H9 (cell line): ENCODE results near the gene TBC1D5. TPM values are rescaled to one million over a fixed set of nuclear protein-coding genes. Genes with fewer than 3 reads are reported as not detected.

Source experiments
- DNase-seq: peaks from one replicate; pipeline ENCODE4 v3.0.0-alpha.2; 2017
- H2AFZ ChIP-seq: one replicate; pipeline ENCODE4 v1.6.1; 2013; ENCODE audit warnings: mild to moderate bottlenecking, low read length, control low read depth, moderate library complexity
- H2AK5ac ChIP-seq: 2 replicates; pipeline ENCODE4 v1.6.1; 2013; ENCODE audit warnings: low read length, control low read depth, mixed read lengths; ENCODE audit not compliant: insufficient read length
- H2BK120ac ChIP-seq: one replicate; pipeline ENCODE4 v1.6.1; 2013; ENCODE audit warnings: low read depth, mild to moderate bottlenecking, low read length, control low read depth, inconsistent platforms; ENCODE audit not compliant: poor library complexity, severe bottlenecking
- H2BK12ac ChIP-seq: 2 replicates; pipeline ENCODE4 v1.6.1; 2013; ENCODE audit warnings: low read length, control low read depth, mixed read lengths, low read depth; ENCODE audit not compliant: insufficient read length
- H2BK15ac ChIP-seq: 2 replicates; pipeline ENCODE4 v1.6.1; 2013; ENCODE audit warnings: low read depth, low read length, control low read depth
- H2BK20ac ChIP-seq: one replicate; pipeline ENCODE4 v1.6.1; 2013; ENCODE audit warnings: low read depth, mild to moderate bottlenecking, low read length, control low read depth, inconsistent platforms; ENCODE audit not compliant: poor library complexity, severe bottlenecking
- H2BK5ac ChIP-seq: 2 replicates; pipeline ENCODE4 v1.6.1; 2013; ENCODE audit warnings: low read length, control low read depth, mixed read lengths; ENCODE audit not compliant: insufficient read length
- H3K14ac ChIP-seq: 2 replicates; pipeline ENCODE4 v1.6.1; 2013; ENCODE audit warnings: low read length, control low read depth; ENCODE audit not compliant: insufficient read depth
- H3K18ac ChIP-seq: 2 replicates; pipeline ENCODE4 v1.6.1; 2013; ENCODE audit warnings: low read depth, mild to moderate bottlenecking, mixed read lengths, low read length, control low read depth; ENCODE audit not compliant: insufficient read length
- H3K23ac ChIP-seq: 2 replicates; pipeline ENCODE4 v1.6.1; 2013; ENCODE audit warnings: low read length, control low read depth, mixed read lengths, low read depth; ENCODE audit not compliant: insufficient read length
- H3K23me2 ChIP-seq: 2 replicates; pipeline ENCODE4 v1.6.1; 2013; ENCODE audit warnings: low read depth, mild to moderate bottlenecking, mixed read lengths, low read length, control low read depth; ENCODE audit not compliant: insufficient read length, poor library complexity, severe bottlenecking
- H3K27ac ChIP-seq: 2 replicates; pipeline ENCODE4 v1.5.1; 2013; ENCODE audit warnings: low read length, control low read depth, mixed read lengths, low read depth; ENCODE audit not compliant: insufficient read length
- H3K27me3 ChIP-seq: 2 replicates; pipeline ENCODE4 v1.6.1; 2013; ENCODE audit warnings: low read length, control low read depth, inconsistent platforms; ENCODE audit not compliant: insufficient read depth
- H3K4ac ChIP-seq: 2 replicates; pipeline ENCODE4 v1.6.1; 2013; ENCODE audit warnings: low read depth, mild to moderate bottlenecking, control low read depth, inconsistent platforms, low read length, moderate library complexity
- H3K4me1 ChIP-seq: 2 replicates; pipeline ENCODE4 v1.6.1; 2013; ENCODE audit warnings: low read length, control low read depth, inconsistent platforms; ENCODE audit not compliant: insufficient read depth
- H3K4me2 ChIP-seq: 2 replicates; pipeline ENCODE4 v1.6.1; 2013; ENCODE audit warnings: low read length, control low read depth, mixed read lengths; ENCODE audit not compliant: insufficient read length, insufficient read depth
- H3K56ac ChIP-seq: 2 replicates; pipeline ENCODE4 v1.6.1; 2013; ENCODE audit warnings: low read depth, mild to moderate bottlenecking, mixed read lengths, low read length, control low read depth; ENCODE audit not compliant: insufficient read length
- H3K79me1 ChIP-seq: 2 replicates; pipeline ENCODE4 v1.6.1; 2013; ENCODE audit warnings: low read depth, mild to moderate bottlenecking, moderate library complexity, low read length, control low read depth, inconsistent platforms; ENCODE audit not compliant: insufficient read depth, poor library complexity, severe bottlenecking
- H3K79me2 ChIP-seq: 2 replicates; pipeline ENCODE4 v1.6.1; 2013; ENCODE audit warnings: low read length, control low read depth, inconsistent platforms; ENCODE audit not compliant: insufficient read depth
- H3K9ac ChIP-seq: 2 replicates; pipeline ENCODE4 v1.6.1; 2013; ENCODE audit warnings: low read length, control low read depth, mixed read lengths; ENCODE audit not compliant: insufficient read length; ENCODE audit errors: extremely low read depth
- H3K9me3 ChIP-seq: one replicate; pipeline ENCODE4 v1.6.1; 2013; ENCODE audit warnings: low read depth, low read length, inconsistent platforms; ENCODE audit not compliant: control insufficient read depth
- H3T11ph ChIP-seq: one replicate; pipeline ENCODE4 v1.6.1; 2013; ENCODE audit warnings: mild to moderate bottlenecking, low read length, control low read depth, inconsistent platforms
- H4K20me1 ChIP-seq: one replicate; pipeline ENCODE4 v1.6.1; 2013; ENCODE audit not compliant: control insufficient read depth, insufficient read length, insufficient read depth
- H4K5ac ChIP-seq: 2 replicates; pipeline ENCODE4 v1.6.1; 2013; ENCODE audit warnings: low read depth, mild to moderate bottlenecking, mixed read lengths, low read length, control low read depth; ENCODE audit not compliant: insufficient read length
- H4K8ac ChIP-seq: replicated peaks from 2 replicates; pipeline ENCODE4 v1.6.1; 2013; ENCODE audit warnings: low read length, control low read depth, mixed read lengths, low read depth; ENCODE audit not compliant: insufficient read length
- H4K91ac ChIP-seq: 2 replicates; pipeline ENCODE4 v1.6.1; 2013; ENCODE audit warnings: low read depth, mild to moderate bottlenecking, moderate library complexity, mixed read lengths, low read length, control low read depth; ENCODE audit not compliant: insufficient read length
- H3K27ac Mint-ChIP-seq, 3 experiments: 2 replicates in 2 of 3; 3 replicates in 1 of 3; pipeline ENCODE4 v1.8.0; 2020 to 2021; ENCODE audit warnings: mixed read lengths in 3 of 3, mild to moderate bottlenecking in 1 of 3, moderate library complexity in 1 of 3
- H3K27me3 Mint-ChIP-seq: 2 replicates; pipeline ENCODE4 v1.8.0; 2021; ENCODE audit warnings: low read depth, mild to moderate bottlenecking, moderate library complexity, mixed read lengths
- H3K36me3 Mint-ChIP-seq, 3 experiments: 2 replicates in 2 of 3; 3 replicates in 1 of 3; pipeline ENCODE4 v1.8.0; 2020 to 2021; ENCODE audit warnings: low read depth in 3 of 3, mixed read lengths in 3 of 3; ENCODE audit not compliant: insufficient read depth in 1 of 3
- H3K4me1 Mint-ChIP-seq, 2 experiments: 2 replicates each; pipeline ENCODE4 v1.8.0; 2020; ENCODE audit warnings: mixed read lengths in 2 of 2
- H3K4me3 Mint-ChIP-seq, 2 experiments: 2 replicates in 1 of 2; 3 replicates in 1 of 2; pipeline ENCODE4 v1.8.0; 2020 to 2021; ENCODE audit warnings: mild to moderate bottlenecking in 2 of 2, mixed read lengths in 2 of 2, moderate library complexity in 1 of 2
- H3K9me3 Mint-ChIP-seq, 2 experiments: 2 replicates in 1 of 2; 3 replicates in 1 of 2; pipeline ENCODE4 v1.8.0; 2020; ENCODE audit warnings: mild to moderate bottlenecking in 2 of 2, mixed read lengths in 2 of 2, moderate library complexity in 1 of 2
- CTCF ChIP-seq: fragments of 200-600 bp; sonication (generic); conservative IDR thresholded peaks from 3 replicates; pipeline ENCODE4 v1.8.0; 2021; ENCODE audit warnings: antibody characterized with exemption, mild to moderate bottlenecking
- WGBS: extraction: QIAGEN DNeasy Blood & Tissue Kit; methylation state at CpG from one replicate; pipeline ENCODE4 v1.1.7; 2013; ENCODE audit warnings: missing lambda C conversion rate, low lambda C conversion rate, mixed read lengths; ENCODE audit not compliant: insufficient read length; ENCODE audit errors: extremely low coverage; 5-methylcytosine and 5-hydroxymethylcytosine counted together
- total RNA-seq: library from RNA; stranded (reverse); gene quantifications from 2 replicates; pipeline ENCODE4 v1.2.1, GENCODE V29; 2021

TBC1D5 gene
- total RNA-seq, 1 experiment from 2014 or later, result 25.0 TPM

GRCh38 chr3:17367171-17367570 lies 375.3 kb downstream of the TBC1D5 start:
- H3K27me3 Mint-ChIP-seq, result no peaks in the 10 kb centered on the region
- H3K9me3 Mint-ChIP-seq, result no peaks in the 10 kb centered on the region
- Histone ChIP-seq H3K18ac (no peak overlapping the region), H2AK5ac (no peak overlapping the region), H3K4ac (no peak overlapping the region), H3K23me2 (no peaks in the 10 kb centered on the region), H3K9ac (no peak overlapping the region), H3K79me2 (no peaks in the 10 kb centered on the region), H3K79me1 (no peaks in the 10 kb centered on the region), H2BK12ac (no peak overlapping the region), H3K14ac (no peak overlapping the region), H3K9me3 (no peaks in the 10 kb centered on the region), H2BK15ac (no peak overlapping the region), H3K4me1 (no peaks in the 10 kb centered on the region), H2BK20ac (no peak overlapping the region), H3K27ac (no peak overlapping the region), H3K27me3 (no peaks in the 10 kb centered on the region), H4K91ac (no peak overlapping the region), H3T11ph (no peak overlapping the region), H3K56ac (no peak overlapping the region), H4K20me1 (no peaks in the 10 kb centered on the region), H3K23ac (no peak overlapping the region), H2AFZ (no peak overlapping the region), H4K8ac (no peak overlapping the region), H3K4me2 (no peak overlapping the region), H2BK120ac (no peak overlapping the region), H4K5ac (no peak overlapping the region), H2BK5ac (no peak overlapping the region)
- H3K36me3 Mint-ChIP-seq, result no peaks in the 10 kb centered on the region
- no peak overlapping the region for H3K27ac Mint-ChIP-seq
- H3K4me1 Mint-ChIP-seq, result no peaks in the 10 kb centered on the region
- WGBS, result no CpG with 5 or more reads among the region's 1 CpG
- DNase-seq, result no peak
- TF ChIP-seq CTCF, result no peak
- H3K4me3 Mint-ChIP-seq, result no peak overlapping the region
